HG03103 (cell line): ENCODE measurements around the gene TTLL7.

Source experiments
- ATAC-seq: cut with Tn5 transposase; IDR thresholded peaks from one replicate; pipeline ENCODE4 v1.9.1; 2021; ENCODE audit warnings: low read depth; ENCODE audit not compliant: unreplicated experiment

Gene TTLL7

DNA sequence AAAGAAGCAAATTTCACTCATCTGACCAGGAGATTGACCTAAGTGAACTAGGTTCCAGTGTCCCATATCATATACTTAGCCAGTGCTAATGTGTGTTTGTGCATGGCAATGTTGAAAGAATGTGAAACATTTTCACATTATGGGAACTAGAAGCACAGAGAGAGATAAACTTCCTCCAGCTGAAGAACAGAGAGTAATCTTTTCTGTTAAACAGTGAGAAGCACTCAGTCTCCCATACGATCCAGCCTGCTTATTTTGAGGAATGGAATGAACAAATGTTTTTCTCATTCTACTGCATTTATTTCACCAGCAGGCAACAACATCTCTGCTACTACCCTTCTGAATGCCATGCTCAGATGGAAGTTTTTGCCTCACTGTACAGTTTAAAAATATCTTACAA, 170.5 kb downstream of the TTLL7 start:
- no peak for ATAC-seq

GRCh38 chr1:83827741-83828140, 171.2 kb downstream of the TTLL7 start:
- no peak for ATAC-seq

- no peak for ATAC-seq
These were observed 176.7 kb downstream of the TTLL7 start for GRCh38 chr1:83822208-83822607.

- ATAC-seq: no peak
These were observed 179.5 kb downstream of the TTLL7 start for GRCh38 chr1:83819436-83819835.

DNA sequence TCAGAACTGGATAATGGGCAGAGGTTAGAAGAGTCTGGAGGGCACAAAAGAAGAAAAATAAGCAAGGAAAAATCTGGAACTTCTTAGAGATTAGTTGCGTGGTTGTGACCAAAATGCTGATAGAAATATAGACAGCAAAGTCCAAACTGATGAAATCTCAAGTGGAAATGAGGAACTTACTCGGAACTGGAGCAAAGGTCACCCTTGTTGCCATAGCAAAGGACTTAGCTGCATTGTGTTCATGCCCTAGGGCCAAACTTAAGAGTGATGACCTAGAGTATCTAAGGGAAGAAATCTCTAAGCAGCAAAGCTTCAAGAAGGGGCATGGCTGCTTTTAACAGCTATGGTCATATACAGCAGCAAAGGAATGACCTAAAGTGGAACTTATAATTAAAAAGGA, 180.0 kb downstream of the TTLL7 start:
- no peak for ATAC-seq

- no peak for ATAC-seq
These were observed 182.1 kb downstream of the TTLL7 start for GRCh38 chr1:83816836-83817235.

GRCh38 chr1:83815330-83815729, 183.6 kb downstream of the TTLL7 start:
- ATAC-seq: no peak
